CD4-positive, alpha-beta T cell treated with Interferon gamma for 1 hour (primary cell): ENCODE measurements around the gene IGF1.
"Not testable (repeated sequence)": the region's sequence is repeated elsewhere in the genome, so short reads cannot be mapped to it uniquely, and the experiment has no call there.

Experiments used
- DNase-seq: peaks from one replicate; pipeline ENCODE4 v3.0.0-alpha.2; 2020

Gene IGF1

GRCh38 chr12:102454808-102455760, 25.3 kb downstream of the IGF1 start:
- DNase-seq: no peak

GRCh38 chr12:102454330-102454729, 26.0 kb downstream of the IGF1 start:
- DNase-seq: no peak

GRCh38 chr12:102452605-102453004, 27.8 kb downstream of the IGF1 start:
- no peak for DNase-seq

- DNase-seq: not testable (repeated sequence)
These were observed 31.3 kb downstream of the IGF1 start for GRCh38 chr12:102449018-102449417.

- DNase-seq: not testable (repeated sequence)
These were observed 32.9 kb downstream of the IGF1 start for GRCh38 chr12:102447426-102447825.

GRCh38 chr12:102444707-102445106, 35.7 kb downstream of the IGF1 start:
- DNase-seq: no peak

- no peak for DNase-seq
These were observed 36.3 kb downstream of the IGF1 start for GRCh38 chr12:102444093-102444492.

- DNase-seq: no peak
These were observed 39.2 kb downstream of the IGF1 start for GRCh38 chr12:102441077-102441596.

- DNase-seq: no peak
These were observed 40.6 kb downstream of the IGF1 start for GRCh38 chr12:102439426-102440405.

GRCh38 chr12:102438827-102439210, 41.5 kb downstream of the IGF1 start:
- no peak for DNase-seq

- no peak for DNase-seq
These were observed 42.1 kb downstream of the IGF1 start for GRCh38 chr12:102438047-102438826.

- DNase-seq: no peak
These were observed 42.9 kb downstream of the IGF1 start for GRCh38 chr12:102437511-102437910.

- no peak for DNase-seq
These were observed 43.5 kb downstream of the IGF1 start for GRCh38 chr12:102436867-102437266.

- DNase-seq: no peak
These were observed 44.4 kb downstream of the IGF1 start for GRCh38 chr12:102435827-102436436.

GRCh38 chr12:102433304-102433703, 47.1 kb downstream of the IGF1 start:
- no peak for DNase-seq

- no peak for DNase-seq
These were observed 49.7 kb downstream of the IGF1 start for GRCh38 chr12:102430661-102431060.

GRCh38 chr12:102429211-102430154, 50.9 kb downstream of the IGF1 start:
- DNase-seq: no peak

- DNase-seq: no peak
These were observed 52.8 kb downstream of the IGF1 start for GRCh38 chr12:102427543-102427941.

- no peak for DNase-seq
These were observed 53.5 kb downstream of the IGF1 start for GRCh38 chr12:102426599-102427542.
